ENCODE data around the gene CRYGC.

- TF ChIP-seq, protein P1, sequence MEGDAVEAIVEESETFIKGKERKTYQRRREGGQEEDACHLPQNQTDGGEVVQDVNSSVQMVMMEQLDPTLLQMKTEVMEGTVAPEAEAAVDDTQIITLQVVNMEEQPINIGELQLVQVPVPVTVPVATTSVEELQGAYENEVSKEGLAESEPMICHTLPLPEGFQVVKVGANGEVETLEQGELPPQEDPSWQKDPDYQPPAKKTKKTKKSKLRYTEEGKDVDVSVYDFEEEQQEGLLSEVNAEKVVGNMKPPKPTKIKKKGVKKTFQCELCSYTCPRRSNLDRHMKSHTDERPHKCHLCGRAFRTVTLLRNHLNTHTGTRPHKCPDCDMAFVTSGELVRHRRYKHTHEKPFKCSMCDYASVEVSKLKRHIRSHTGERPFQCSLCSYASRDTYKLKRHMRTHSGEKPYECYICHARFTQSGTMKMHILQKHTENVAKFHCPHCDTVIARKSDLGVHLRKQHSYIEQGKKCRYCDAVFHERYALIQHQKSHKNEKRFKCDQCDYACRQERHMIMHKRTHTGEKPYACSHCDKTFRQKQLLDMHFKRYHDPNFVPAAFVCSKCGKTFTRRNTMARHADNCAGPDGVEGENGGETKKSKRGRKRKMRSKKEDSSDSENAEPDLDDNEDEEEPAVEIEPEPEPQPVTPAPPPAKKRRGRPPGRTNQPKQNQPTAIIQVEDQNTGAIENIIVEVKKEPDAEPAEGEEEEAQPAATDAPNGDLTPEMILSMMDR (IDR thresholded peaks at IDR 0.05) = no peak
- no peak for TF ChIP-seq POLR2A (IDR thresholded peaks at IDR 0.05)
Measured at GRCh38 chr2:208146006-208146405, 16.4 kb upstream of the CRYGC start, which contains the start of gene CRYGB.

Measured in testis (tissue), 2 donors.